ENCODE data around the gene UBAP2L.
A peak's percentile ranks its signal among the peaks of the same experiment; 100 is the strongest.

- TF ChIP-seq CTCF (IDR thresholded peaks at IDR 0.05) (peak; percentile 71 to 91 (median 81)), POLR2A (IDR thresholded peaks at IDR 0.05) (peak; percentile 49 to 52)
Observed at GRCh38 chr1:154272217-154272998, 51.7 kb downstream of the UBAP2L start, which contains the start of gene HAX1.

All from Peyer's patch (tissue), 4 donors.